HG02571 (cell line): ENCODE measurements around the gene GATA6.

Experiments
- ATAC-seq: cut with Tn5 transposase; IDR thresholded peaks from one replicate; pipeline ENCODE4 v1.9.1; 2021; ENCODE audit warnings: mild to moderate bottlenecking, moderate library complexity; ENCODE audit not compliant: unreplicated experiment

The GATA6 gene

GRCh38 chr18:22166069-22166950 is 3.1 kb upstream of the GATA6 start:
- no peak for ATAC-seq

GRCh38 chr18:22167091-22167470 is 2.3 kb upstream of the GATA6 start:
- ATAC-seq, result no peak

GRCh38 chr18:22167471-22168241 is 1.7 kb upstream of the GATA6 start:
- no peak for ATAC-seq

- no peak for ATAC-seq
Measured at GRCh38 chr18:22168360-22168921, 948 bp upstream of the GATA6 start.

- no peak for ATAC-seq
Measured at GRCh38 chr18:22169889-22170420, 566 bp downstream of the GATA6 start.

GRCh38 chr18:22170421-22171257 is 1.2 kb downstream of the GATA6 start:
- ATAC-seq, result no peak

GRCh38 chr18:22171258-22172119 is 2.1 kb downstream of the GATA6 start:
- ATAC-seq, result no peak

- ATAC-seq, result no peak
Measured at GRCh38 chr18:22172120-22172582, 2.8 kb downstream of the GATA6 start.

- no peak for ATAC-seq
Measured at GRCh38 chr18:22172594-22173049, 3.2 kb downstream of the GATA6 start.

GRCh38 chr18:22173221-22173927 is 4.0 kb downstream of the GATA6 start:
- ATAC-seq, result no peak

GRCh38 chr18:22173928-22174301 is 4.5 kb downstream of the GATA6 start:
- ATAC-seq, result no peak

GRCh38 chr18:22174341-22175145 is 5.2 kb downstream of the GATA6 start:
- ATAC-seq, result no peak

- no peak for ATAC-seq
Measured at GRCh38 chr18:22175346-22175745, 6.0 kb downstream of the GATA6 start.

- no peak for ATAC-seq
Measured at GRCh38 chr18:22176420-22177326, 7.3 kb downstream of the GATA6 start.

- ATAC-seq, result no peak
Measured at GRCh38 chr18:22177327-22177871, 8.0 kb downstream of the GATA6 start.

GRCh38 chr18:22179174-22179573 is 9.8 kb downstream of the GATA6 start:
- no peak for ATAC-seq

GRCh38 chr18:22179631-22180030 is 10.2 kb downstream of the GATA6 start:
- no peak for ATAC-seq
